GM19023 (cell line): Measurements from ENCODE around the gene DNAH9.

ENCODE experiments used
- ATAC-seq: cut with Tn5 transposase; IDR thresholded peaks from one replicate; pipeline ENCODE4 v1.9.1; 2021; ENCODE audit warnings: mild to moderate bottlenecking, moderate library complexity; ENCODE audit not compliant: unreplicated experiment

The DNAH9 gene

GRCh38 chr17:11739351-11739750 is 141.1 kb downstream of the DNAH9 start:
- ATAC-seq, result no peak

- ATAC-seq, result no peak
Measured at GRCh38 chr17:11739848-11740247, 141.6 kb downstream of the DNAH9 start.

- no peak for ATAC-seq
Measured at GRCh38 chr17:11742886-11743285, 144.6 kb downstream of the DNAH9 start.

- no peak for ATAC-seq
Measured at GRCh38 chr17:11744696-11745095, 146.4 kb downstream of the DNAH9 start.

GRCh38 chr17:11747441-11747840 is 149.2 kb downstream of the DNAH9 start:
- ATAC-seq, result no peak

- ATAC-seq, result no peak
Measured at GRCh38 chr17:11757815-11758214, 159.5 kb downstream of the DNAH9 start.

GRCh38 chr17:11768106-11768505 is 169.8 kb downstream of the DNAH9 start:
- no peak for ATAC-seq

GRCh38 chr17:11768981-11769380 is 170.7 kb downstream of the DNAH9 start:
- no peak for ATAC-seq

- no peak for ATAC-seq
Measured at GRCh38 chr17:11772031-11772430, 173.8 kb downstream of the DNAH9 start.

GRCh38 chr17:11779892-11780291 is 181.6 kb downstream of the DNAH9 start:
- ATAC-seq, result no peak

GRCh38 chr17:11780621-11781020 is 182.4 kb downstream of the DNAH9 start:
- ATAC-seq, result no peak

GRCh38 chr17:11786711-11787438 is 188.6 kb downstream of the DNAH9 start:
- ATAC-seq, result no peak

- no peak for ATAC-seq
Measured at GRCh38 chr17:11795906-11796305, 197.6 kb downstream of the DNAH9 start.

- ATAC-seq, result no peak
Measured at GRCh38 chr17:11797803-11798202, 199.5 kb downstream of the DNAH9 start.

GRCh38 chr17:11803231-11803969 is 205.1 kb downstream of the DNAH9 start:
- ATAC-seq, result no peak

- ATAC-seq, result no peak
Measured at GRCh38 chr17:11805138-11805537, 206.9 kb downstream of the DNAH9 start.

GRCh38 chr17:11805952-11806351 is 207.7 kb downstream of the DNAH9 start:
- ATAC-seq, result no peak

- ATAC-seq, result no peak
Measured at GRCh38 chr17:11807606-11808005, 209.3 kb downstream of the DNAH9 start.

- ATAC-seq, result no peak
Measured at GRCh38 chr17:11813278-11813677, 215.0 kb downstream of the DNAH9 start.

GRCh38 chr17:11813871-11814270 is 215.6 kb downstream of the DNAH9 start:
- no peak for ATAC-seq

GRCh38 chr17:11814655-11815262 is 216.5 kb downstream of the DNAH9 start:
- no peak for ATAC-seq

- ATAC-seq, result no peak
Measured at GRCh38 chr17:11816409-11816808, 218.1 kb downstream of the DNAH9 start.
